Measurements from ENCODE around the gene PSMA3. TPM values are rescaled to one million over a fixed set of nuclear protein-coding genes. Genes with fewer than 3 reads are reported as not detected.
A peak's percentile ranks its signal among the peaks of the same experiment; 100 is the strongest.
"Not testable (repeated sequence)": the region's sequence is repeated elsewhere in the genome, so short reads cannot be mapped to it uniquely, and the experiment has no call there.

The PSMA3 gene
- total RNA-seq, 1 donor from 2014 or later, result 407 TPM

DNA sequence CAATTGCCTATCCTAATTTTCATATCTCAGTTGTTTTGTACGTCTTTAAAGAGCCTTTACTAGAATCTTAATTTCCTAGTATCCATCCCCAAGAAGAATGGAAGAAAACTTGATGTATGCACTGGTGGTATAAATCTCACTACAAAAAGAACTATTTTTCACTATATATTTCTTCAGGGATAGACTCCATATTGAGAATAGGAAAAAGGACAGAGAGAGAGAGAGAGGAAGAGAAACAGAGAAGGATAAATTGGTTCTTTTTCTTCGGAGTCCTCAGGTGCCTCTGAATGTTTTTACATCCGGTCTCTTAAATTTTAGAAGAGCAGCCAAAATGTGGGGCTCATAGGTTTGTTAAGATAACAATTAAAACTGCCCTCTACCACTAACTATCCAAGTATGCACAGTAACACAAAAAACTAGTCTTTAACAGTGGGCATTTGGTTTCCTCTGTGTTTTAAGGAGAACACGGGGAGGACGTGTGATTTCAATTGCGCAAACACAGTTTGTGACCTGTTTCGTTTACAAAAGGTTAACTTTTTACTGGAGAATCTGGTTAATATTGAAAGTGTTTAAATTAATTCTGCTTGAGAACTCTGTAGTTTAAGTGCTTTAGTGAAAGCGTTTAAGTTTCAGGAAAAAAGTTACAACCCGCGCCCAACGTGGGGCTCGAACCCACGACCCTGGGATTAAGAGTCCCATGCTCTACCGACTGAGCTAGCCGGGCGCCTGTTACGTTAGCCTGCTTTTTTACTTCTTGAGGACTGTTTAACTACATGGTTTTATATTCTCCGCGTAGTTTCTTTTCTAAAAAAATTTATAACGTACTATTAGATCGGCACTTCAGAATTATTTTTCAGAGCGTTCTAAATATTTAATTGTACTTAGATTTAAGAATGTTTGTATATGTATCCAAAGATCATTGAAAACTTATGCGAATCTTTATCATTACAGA, 5.1 kb upstream of the PSMA3 start:
- Mint-ChIP-seq H3K27me3 (ENCODE audit: low read depth) (no peaks in the 10 kb centered on the region), H3K27ac (no peak overlapping the region), H3K36me3 (ENCODE audit: low read depth) (no peaks in the 10 kb centered on the region), H3K9me3 (no peaks in the 10 kb centered on the region), H3K4me3 (ENCODE audit: low read depth) (no peak overlapping the region), H3K4me1 (ENCODE audit: low read depth) (peaks cover 23% of the 10 kb centered on the region)
- DNase-seq (ENCODE audit: low spot score), result peak; percentile 65
- intact Hi-C loops (cut with micrococcal nuclease), result loop anchor here (10.0 kb wide), 1 partner anchor 135 kb away; no protein-coding TSS in a partner anchor

DNA sequence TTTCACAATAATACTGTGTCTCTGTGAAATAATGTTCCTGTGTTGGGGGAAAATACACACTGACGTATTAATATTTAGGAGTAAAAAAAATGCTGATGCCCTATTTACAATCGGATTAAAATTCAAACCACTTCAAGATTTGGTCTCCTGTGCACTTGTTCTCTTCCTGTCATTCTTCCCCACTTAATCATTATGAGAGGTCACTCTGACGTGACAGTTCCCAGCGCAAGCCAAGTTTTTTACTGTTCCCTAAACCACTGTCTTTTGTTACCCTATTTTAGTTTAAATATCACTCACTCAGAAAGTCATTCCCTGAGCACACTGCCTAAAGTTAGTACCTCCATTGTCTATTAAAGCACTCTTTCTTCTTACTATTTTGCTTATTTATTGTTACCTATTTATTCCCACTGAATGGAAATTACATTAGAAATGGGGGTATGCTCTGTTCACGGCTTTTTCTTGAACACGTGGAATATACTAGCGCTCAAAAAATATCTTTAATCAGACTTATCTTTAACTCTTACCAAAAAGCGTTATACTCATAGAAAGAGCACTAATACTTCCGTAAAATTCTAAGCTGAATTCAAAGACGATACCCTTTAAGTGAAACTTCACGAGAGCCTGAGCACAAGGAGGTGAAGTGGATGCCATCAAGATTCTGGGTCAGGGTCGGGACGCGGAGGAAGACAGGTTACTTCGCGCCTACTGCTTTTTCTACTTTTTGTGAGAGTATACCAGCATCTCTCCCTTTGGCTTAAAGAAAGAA, 670 bp upstream of the PSMA3 start:
- Mint-ChIP-seq H3K9me3 (no peaks in the 10 kb centered on the region), H3K36me3 (ENCODE audit: low read depth) (peaks cover 27% of the 10 kb centered on the region), H3K27me3 (ENCODE audit: low read depth) (no peaks in the 10 kb centered on the region), H3K4me3 (ENCODE audit: low read depth) (peak overlapping the region; percentile 94), H3K4me1 (ENCODE audit: low read depth) (peaks cover 39% of the 10 kb centered on the region), H3K27ac (peak overlapping the region; percentile 96)
- intact Hi-C loops (cut with micrococcal nuclease), result loop anchor here (1.0 to 10.0 kb wide), 5 partner anchors 37 to 183 kb away; partner anchors contain the start of genes ACTR10, ARID4A, KIAA0586 and TIMM9
- DNase-seq (ENCODE audit: low spot score), result no peak

DNA sequence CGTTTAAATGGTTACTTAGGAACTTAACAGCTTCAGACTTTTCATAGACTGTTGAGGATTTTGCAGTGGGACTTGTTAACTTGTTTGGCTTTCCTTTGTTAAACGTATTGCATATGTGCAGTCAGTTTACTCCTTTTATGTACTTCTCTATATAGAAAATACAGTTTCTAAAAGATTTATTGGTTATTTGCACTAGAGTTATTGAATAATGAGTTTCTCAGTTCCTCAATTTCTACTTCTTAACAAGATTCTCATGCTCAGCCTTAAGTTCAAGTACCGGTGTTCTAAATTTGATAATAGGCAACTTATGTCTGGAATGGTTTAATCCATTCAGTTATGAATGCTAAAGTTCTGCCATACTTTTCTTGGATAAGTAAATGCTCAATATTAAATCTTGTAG, 919 bp downstream of the PSMA3 start:
- no peak for DNase-seq (ENCODE audit: low spot score)
- Mint-ChIP-seq H3K36me3 (ENCODE audit: low read depth) (peaks cover 39% of the 10 kb centered on the region), H3K9me3 (no peaks in the 10 kb centered on the region), H3K4me1 (ENCODE audit: low read depth) (peaks cover 38% of the 10 kb centered on the region), H3K4me3 (ENCODE audit: low read depth) (peak overlapping the region; percentile 94), H3K27me3 (ENCODE audit: low read depth) (no peaks in the 10 kb centered on the region), H3K27ac (peak overlapping the region; percentile 96)
- intact Hi-C loops (cut with micrococcal nuclease), result loop anchor here (2.0 to 10.0 kb wide), 2 partner anchors 35 to 141 kb away; no protein-coding TSS in a partner anchor

DNA sequence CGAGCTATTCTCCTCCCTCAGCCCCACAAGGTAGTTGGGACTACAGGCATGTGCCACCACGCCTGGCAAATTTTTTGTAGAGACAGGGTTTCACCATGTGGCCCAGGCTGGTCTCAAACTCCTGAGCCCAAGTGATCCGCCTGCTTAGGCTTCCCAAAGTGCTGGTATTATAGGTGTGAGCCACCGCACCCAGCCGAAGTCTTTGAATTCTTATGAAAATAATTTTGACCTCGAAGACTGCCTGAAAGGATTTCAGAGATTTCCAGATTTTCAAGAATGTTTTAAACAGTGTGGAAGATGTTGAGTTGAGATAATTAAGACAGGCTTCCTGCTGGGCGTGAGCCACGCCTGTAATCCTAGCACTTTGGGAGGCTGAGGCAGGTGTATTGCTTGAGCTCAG, 5.0 kb downstream of the PSMA3 start:
- no peak for DNase-seq (ENCODE audit: low spot score)
- H3K4me3 Mint-ChIP-seq (ENCODE audit: low read depth), result no peak overlapping the region
- intact Hi-C loops (cut with micrococcal nuclease), result loop anchor here (10.0 kb wide), 1 partner anchor 145 kb away; no protein-coding TSS in a partner anchor
- H3K36me3 Mint-ChIP-seq (ENCODE audit: low read depth), result peaks cover 65% of the 10 kb centered on the region
- no peaks in the 10 kb centered on the region for H3K9me3 Mint-ChIP-seq
- H3K4me1 Mint-ChIP-seq (ENCODE audit: low read depth), result peaks cover 27% of the 10 kb centered on the region
- H3K27me3 Mint-ChIP-seq (ENCODE audit: low read depth), result no peaks in the 10 kb centered on the region
- no peak overlapping the region for H3K27ac Mint-ChIP-seq

DNA sequence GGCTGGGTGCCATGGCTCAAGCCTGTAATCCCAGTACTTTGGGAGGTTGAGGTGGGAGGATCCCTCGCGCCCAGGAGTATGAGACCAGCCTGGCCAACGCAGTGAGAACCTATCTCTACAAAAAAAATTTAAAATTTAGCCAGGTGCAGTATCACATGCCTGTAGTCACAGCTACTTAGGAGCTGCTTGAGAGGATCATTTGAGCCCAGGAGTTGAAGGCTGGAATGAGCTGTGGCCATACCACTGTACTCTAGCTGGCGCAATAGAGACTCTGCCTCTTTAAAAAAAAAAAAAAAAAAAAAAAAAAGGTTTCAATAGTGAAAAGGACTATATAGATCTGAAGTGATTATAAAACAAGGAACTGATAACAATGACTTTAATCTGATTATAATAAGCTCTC, 13.5 kb downstream of the PSMA3 start:
- Mint-ChIP-seq H3K36me3 (ENCODE audit: low read depth) (peaks cover 62% of the 10 kb centered on the region), H3K27ac (no peak overlapping the region)

DNA sequence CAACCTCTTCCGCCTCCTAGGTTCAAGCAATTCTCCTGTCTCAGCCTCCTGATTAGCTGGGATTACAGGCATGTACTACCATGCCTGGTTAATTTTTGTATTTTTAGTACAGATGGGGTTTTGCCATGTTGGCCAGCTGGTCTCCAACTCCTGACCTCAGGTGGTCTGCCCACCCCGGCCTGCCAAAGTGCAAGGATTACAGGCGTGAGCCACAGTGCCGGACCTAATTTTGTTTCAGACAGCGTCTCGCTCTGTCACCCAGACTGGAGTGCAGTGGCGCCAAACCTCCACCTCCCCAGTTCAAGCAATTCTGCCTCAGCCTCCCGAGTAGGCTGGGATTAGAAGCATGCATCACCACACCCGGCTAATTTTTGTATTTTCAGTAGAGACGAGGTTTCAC, 17.4 kb downstream of the PSMA3 start:
- H3K27me3 Mint-ChIP-seq (ENCODE audit: low read depth); H3K4me3 Mint-ChIP-seq (ENCODE audit: low read depth); H3K27ac Mint-ChIP-seq; DNase-seq (ENCODE audit: low spot score); intact Hi-C loops (cut with micrococcal nuclease); H3K4me1 Mint-ChIP-seq (ENCODE audit: low read depth); H3K9me3 Mint-ChIP-seq: not testable (repeated sequence)
- peaks cover 73% of the 10 kb centered on the region for H3K36me3 Mint-ChIP-seq (ENCODE audit: low read depth)

More for the DNA sequence above, 13.5 kb downstream of the PSMA3 start:
- no peak for DNase-seq (ENCODE audit: low spot score)
- Mint-ChIP-seq H3K4me3 (ENCODE audit: low read depth) (no peak overlapping the region), H3K27me3 (ENCODE audit: low read depth) (no peaks in the 10 kb centered on the region), H3K9me3 (no peaks in the 10 kb centered on the region), H3K4me1 (ENCODE audit: low read depth) (peaks cover 7% of the 10 kb centered on the region)
- intact Hi-C loops (cut with micrococcal nuclease), result no loop called here

DNA sequence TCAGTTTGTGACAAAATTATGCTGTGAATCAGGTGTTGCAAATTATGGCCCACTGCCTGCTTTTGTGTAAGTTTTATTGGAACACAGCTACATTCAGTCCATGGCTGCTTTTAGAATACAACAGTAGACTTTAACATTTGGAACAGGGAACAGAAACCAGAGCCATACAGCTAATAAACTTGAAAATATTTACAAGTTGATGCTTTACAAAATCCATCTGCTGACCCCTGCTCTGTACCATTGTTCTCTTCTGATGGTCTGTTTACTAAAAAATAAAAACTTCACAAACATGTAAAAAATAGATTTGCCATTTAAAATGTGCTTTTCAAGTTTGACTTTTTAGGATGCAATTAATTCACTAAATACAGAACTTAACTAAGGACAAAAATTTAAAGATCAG, 20.8 kb downstream of the PSMA3 start:
- Mint-ChIP-seq H3K36me3 (ENCODE audit: low read depth) (peaks cover 75% of the 10 kb centered on the region), H3K9me3 (no peaks in the 10 kb centered on the region), H3K4me1 (ENCODE audit: low read depth) (peaks cover 2% of the 10 kb centered on the region), H3K4me3 (ENCODE audit: low read depth) (no peak overlapping the region), H3K27me3 (ENCODE audit: low read depth) (no peaks in the 10 kb centered on the region), H3K27ac (peak overlapping the region; percentile 20)
- no peak for DNase-seq (ENCODE audit: low spot score)
- intact Hi-C loops (cut with micrococcal nuclease), result no loop called here

DNA sequence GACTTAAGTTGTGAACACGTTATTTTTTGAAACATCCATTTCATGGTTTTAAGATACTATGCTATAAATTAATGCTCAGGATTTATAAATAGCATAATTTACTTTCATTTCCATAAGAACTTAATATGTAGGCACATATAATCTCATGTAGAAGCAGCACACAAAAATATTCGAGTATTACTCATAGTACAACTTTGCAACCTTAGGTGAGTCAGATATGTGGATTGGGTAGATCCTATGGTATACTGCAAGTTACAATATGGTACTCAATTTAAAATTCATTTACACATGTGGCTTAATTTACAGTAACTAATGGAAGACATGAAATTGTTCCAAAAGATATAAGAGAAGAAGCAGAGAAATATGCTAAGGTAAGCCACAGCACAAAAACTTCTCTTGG, 26.0 kb downstream of the PSMA3 start:
- no peak overlapping the region for H3K4me3 Mint-ChIP-seq (ENCODE audit: low read depth)
- H3K27ac Mint-ChIP-seq, result no peak overlapping the region
- no peak for DNase-seq (ENCODE audit: low spot score)
- H3K9me3 Mint-ChIP-seq, result no peaks in the 10 kb centered on the region
- H3K27me3 Mint-ChIP-seq (ENCODE audit: low read depth), result no peaks in the 10 kb centered on the region
- intact Hi-C loops (cut with micrococcal nuclease), result no loop called here
- H3K36me3 Mint-ChIP-seq (ENCODE audit: low read depth), result peaks cover 86% of the 10 kb centered on the region
- peaks cover 22% of the 10 kb centered on the region for H3K4me1 Mint-ChIP-seq (ENCODE audit: low read depth)

DNA sequence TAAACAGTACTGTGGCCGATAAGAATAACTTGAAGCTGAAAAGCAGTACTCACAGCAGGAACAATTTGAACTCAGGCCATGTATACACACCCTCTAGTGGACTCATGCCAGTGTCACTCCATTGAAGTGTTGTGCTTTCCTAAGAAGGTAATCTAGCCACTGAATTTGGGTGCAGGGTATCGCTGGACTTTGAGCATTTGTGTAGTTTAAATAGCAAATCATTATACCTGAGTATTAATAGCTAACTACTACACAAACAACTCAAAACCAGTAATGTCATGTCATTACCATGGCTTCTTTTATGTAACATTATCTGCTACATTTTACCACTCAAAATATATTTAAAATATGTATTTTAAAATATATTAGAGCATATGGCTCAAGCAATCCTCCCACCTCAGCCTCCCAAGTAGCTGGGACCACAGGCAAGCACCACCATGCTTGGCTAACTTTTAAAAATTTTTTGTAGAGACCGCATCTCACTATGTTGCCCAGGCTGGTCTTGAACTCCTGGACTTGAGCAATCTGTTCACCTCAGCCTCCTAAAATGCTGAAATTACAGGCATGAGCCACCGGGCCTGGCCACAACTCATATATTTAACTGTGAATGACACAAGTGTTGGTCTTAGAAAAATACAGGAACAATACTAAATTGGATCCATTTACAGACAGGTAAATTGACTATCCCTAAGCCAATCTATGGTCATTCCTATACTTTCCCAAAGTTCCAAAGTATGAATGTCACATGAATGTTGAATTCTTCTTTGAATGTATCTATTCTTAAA, 28.1 kb downstream of the PSMA3 start:
- Mint-ChIP-seq H3K36me3 (ENCODE audit: low read depth) (peaks cover 79% of the 10 kb centered on the region), H3K4me1 (ENCODE audit: low read depth) (peaks cover 32% of the 10 kb centered on the region), H3K27me3 (ENCODE audit: low read depth) (no peaks in the 10 kb centered on the region), H3K27ac (peak overlapping the region; percentile 33), H3K4me3 (ENCODE audit: low read depth) (no peak overlapping the region), H3K9me3 (no peaks in the 10 kb centered on the region)
- intact Hi-C loops (cut with micrococcal nuclease), result no loop called here
- no peak for DNase-seq (ENCODE audit: low spot score)

DNA sequence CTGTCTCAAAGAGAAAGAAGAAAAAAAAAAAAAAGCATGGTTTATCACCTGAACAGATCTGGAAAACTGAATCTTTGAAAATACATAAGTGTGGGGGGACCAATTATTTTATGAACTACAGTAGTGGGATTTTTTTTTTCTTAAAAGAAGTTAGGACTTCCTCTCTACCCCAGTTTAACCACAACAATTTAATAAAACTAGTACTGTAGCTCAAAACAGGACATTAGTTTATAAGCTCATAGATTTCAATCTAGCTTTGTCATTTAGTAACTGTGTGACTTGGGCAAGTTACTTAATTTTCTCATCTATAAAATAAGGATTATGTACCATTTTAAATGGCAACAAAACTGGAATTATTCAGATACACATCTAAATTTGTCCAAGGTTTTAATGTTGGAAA, 30.2 kb downstream of the PSMA3 start:
- H3K27me3 Mint-ChIP-seq (ENCODE audit: low read depth), result no peaks in the 10 kb centered on the region
- DNase-seq (ENCODE audit: low spot score), result no peak
- peak overlapping the region; percentile 84 for H3K27ac Mint-ChIP-seq
- H3K9me3 Mint-ChIP-seq, result no peaks in the 10 kb centered on the region
- H3K4me1 Mint-ChIP-seq (ENCODE audit: low read depth), result peaks cover 39% of the 10 kb centered on the region
- intact Hi-C loops (cut with micrococcal nuclease), result no loop called here
- H3K4me3 Mint-ChIP-seq (ENCODE audit: low read depth), result peak overlapping the region; percentile 5
- peaks cover 83% of the 10 kb centered on the region for H3K36me3 Mint-ChIP-seq (ENCODE audit: low read depth)

DNA sequence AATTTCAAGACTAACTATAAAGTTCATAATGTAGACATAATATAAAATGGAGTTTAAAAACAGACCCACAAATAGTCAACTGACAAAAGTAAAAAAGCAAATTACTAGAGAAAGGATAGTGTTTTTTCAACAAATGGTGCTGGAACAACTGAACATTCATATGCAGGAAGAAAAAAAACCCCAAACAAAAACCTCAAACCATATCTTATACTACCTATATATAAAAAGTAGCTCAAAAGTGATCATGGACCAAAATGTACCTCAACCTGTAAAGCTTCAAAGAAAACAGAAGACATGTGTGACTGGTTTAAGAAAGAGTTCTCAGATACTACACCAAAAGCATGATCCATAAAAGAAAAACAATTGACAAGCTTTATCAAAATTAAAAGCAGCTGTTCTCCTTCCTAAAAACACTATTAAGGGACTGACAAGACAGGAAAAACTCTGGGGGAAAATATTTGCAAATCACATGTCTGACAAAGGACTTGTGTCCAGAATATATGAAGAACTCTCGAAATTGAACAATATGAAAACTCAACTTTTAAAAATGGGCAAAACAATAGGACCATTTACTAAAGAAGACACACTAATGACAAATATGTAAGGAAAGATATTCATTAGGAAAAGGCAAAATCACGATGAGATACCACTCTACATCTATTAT, 31.0 kb downstream of the PSMA3 start:
- Mint-ChIP-seq H3K4me1 (ENCODE audit: low read depth) (peaks cover 39% of the 10 kb centered on the region), H3K4me3 (ENCODE audit: low read depth) (no peak overlapping the region), H3K27me3 (ENCODE audit: low read depth) (no peaks in the 10 kb centered on the region), H3K36me3 (ENCODE audit: low read depth) (peaks cover 81% of the 10 kb centered on the region), H3K27ac (peak overlapping the region; percentile 84), H3K9me3 (no peaks in the 10 kb centered on the region)
- intact Hi-C loops (cut with micrococcal nuclease), result loop anchor here (1.0 kb wide), 1 partner anchor 23 kb away; the partner anchor contains the start of gene ARID4A
- no peak for DNase-seq (ENCODE audit: low spot score)

DNA sequence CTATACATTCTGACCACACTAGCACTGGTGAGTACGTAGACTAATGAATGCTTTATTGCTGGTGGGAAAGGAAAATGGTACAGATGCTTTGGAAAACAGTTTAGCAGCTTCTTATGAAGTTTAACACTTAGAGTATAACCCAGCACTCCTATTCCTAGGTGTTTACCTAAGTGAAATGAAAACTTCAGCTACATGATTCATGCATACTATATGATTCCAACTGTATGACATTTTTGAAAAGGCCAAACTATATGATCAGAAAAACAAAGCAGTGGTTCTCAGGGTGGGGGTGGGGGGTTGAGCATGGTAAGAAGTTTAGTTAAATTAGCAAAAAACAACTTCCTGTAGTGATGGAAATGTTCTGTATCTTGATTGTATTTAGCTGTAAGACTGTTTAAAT, 31.6 kb downstream of the PSMA3 start:
- Mint-ChIP-seq H3K9me3 (no peaks in the 10 kb centered on the region), H3K27me3 (ENCODE audit: low read depth) (no peaks in the 10 kb centered on the region), H3K4me1 (ENCODE audit: low read depth) (peaks cover 42% of the 10 kb centered on the region), H3K27ac (peak overlapping the region; percentile 84), H3K36me3 (ENCODE audit: low read depth) (peaks cover 82% of the 10 kb centered on the region), H3K4me3 (ENCODE audit: low read depth) (no peak overlapping the region)
- intact Hi-C loops (cut with micrococcal nuclease), result loop anchor here (1.0 kb wide), 1 partner anchor 22 kb away; the partner anchor contains the start of gene ARID4A
- no peak for DNase-seq (ENCODE audit: low spot score)
